Ovary (tissue), 9 donors: Measurements from ENCODE around the gene EID3. TPM values are rescaled to one million over a fixed set of nuclear protein-coding genes. Genes with fewer than 3 reads are reported as not detected.
"Not testable (repeated sequence)": the region's sequence is repeated elsewhere in the genome, so short reads cannot be mapped to it uniquely, and the experiment has no call there.

Experiments
- DNase-seq, 5 donors: peaks; one replicate each; pipeline ENCODE4 v3.0.0-alpha.2; 2019 to 2020
- H3K27ac ChIP-seq, 2 donors: fragments of 200-600 bp; one replicate each; pipeline versions ENCODE4 v1.5.1 to v1.8.0; 2019 to 2022
- H3K27me3 ChIP-seq: fragments of 200-600 bp; one replicate; pipeline ENCODE4 v1.8.0; 2022
- H3K36me3 ChIP-seq: fragments of 200-600 bp; sonication (generic); one replicate; pipeline ENCODE4 v1.5.1; 2019
- H3K4me1 ChIP-seq: one replicate; pipeline ENCODE4 v1.8.1; 2013; ENCODE audit warnings: mild to moderate bottlenecking, moderate library complexity; ENCODE audit not compliant: insufficient read depth
- H3K4me3 ChIP-seq: fragments of 200-600 bp; sonication (generic); one replicate; pipeline ENCODE4 v1.5.1; 2017
- H3K9me3 ChIP-seq, 2 donors: fragments of 200-600 bp in 1 of 2; sonication (generic) in 1 of 2; one replicate each; pipeline versions ENCODE4 v1.5.1 to v1.8.1; 2013 to 2019; ENCODE audit warnings: mild to moderate bottlenecking in 1 of 2, moderate library complexity in 1 of 2
- CTCF ChIP-seq, 3 donors: fragments of 450-650 bp in 2 of 3; fragments of 200-600 bp in 1 of 3; IDR thresholded peaks; one replicate each; pipeline versions ENCODE4 v1.5.1 to v1.8.0; 2016 to 2022; ENCODE audit warnings: antibody characterized with exemption in 3 of 3, mild to moderate bottlenecking in 1 of 3
- EP300 ChIP-seq: sonication (generic); formaldehyde crosslinking; IDR thresholded peaks from one replicate; pipeline ENCODE4 v1.6.1; 2017; ENCODE audit warnings: antibody characterized with exemption
- POLR2A ChIP-seq: fragments of 450-650 bp; IDR thresholded peaks from one replicate; pipeline ENCODE4 v1.6.1; 2017; ENCODE audit warnings: antibody characterized with exemption, mild to moderate bottlenecking, moderate library complexity
- WGBS, 3 donors: extraction: QIAGEN DNeasy Blood & Tissue Kit in 1 of 3; methylation state at CpG; one replicate each; pipeline versions ENCODE4 v1.1.5 to v1.1.7; 2013 to 2017; 5-methylcytosine and 5-hydroxymethylcytosine counted together
- intact Hi-C, 4 donors: fragments of 100-400 bp; cut with DNase I; formaldehyde crosslinking; loops; one replicate each; pipeline versions ENCODE4 v1.11.0 to v1.15.1; 2022 to 2023
- polyA plus RNA-seq, 2 donors: library from polyadenylated mRNA; stranded (reverse); fragments of 200-250 nt in 1 of 2; fragments of 350-450 nt in 1 of 2; fragmentation: Illumina TruSeq in 1 of 2; extraction: RNeasy Lipid Tissue Mini Kit (QIAGEN cat#74804) in 1 of 2; gene quantifications; one replicate each; pipeline ENCODE4 v1.2.3, GENCODE V29; 2013 to 2014
- total RNA-seq, 7 donors: library from RNA; depleted of rRNA in 2 of 7; stranded (reverse); fragments of >200 nt in 2 of 7; fragmentation: NEBNext Ultra II Directional in 3 of 7; extraction: Animal tissue kit (Norgen Biotek cat#: 25700) in 3 of 7; gene quantifications; one replicate each; pipeline versions ENCODE4 v1.1.0 to v1.2.4, GENCODE V29; 2016 to 2023
- donor health status: DM: no; HTN: no; CAD: no; lungs with moderate emphysema.
- donor health status: DM: no; HTN: no; CAD: no.
- donor health status: Bipolar disorder and iron deficiency.
- donor health status: DM: yes; HTN: yes; CAD: no.
- donor health status: DM: no; HTN: no; CAD: no.
- donor health status: DM: yes; HTN: yes; CAD: no.

The EID3 gene
- total and polyA plus RNA-seq, 9 donors = 3.0 to 23.4 (median 6.2) TPM

- no peak for TF ChIP-seq POLR2A
- no peak for TF ChIP-seq CTCF (IDR thresholded peaks at IDR 0.05)
- no peak for TF ChIP-seq EP300
- no peaks in the 10 kb centered on the region for H3K9me3 ChIP-seq
- no peaks in the 10 kb centered on the region for H3K27me3 ChIP-seq
- 86 to 89% (median 88%) methylated on average over 5 of the region's 5 CpGs for WGBS, 3 donors
- H3K4me3 ChIP-seq = no peak overlapping the region
- no peaks in the 10 kb centered on the region for H3K36me3 ChIP-seq
- H3K27ac ChIP-seq = no peak overlapping the region
- intact Hi-C loops = no loop called here
- H3K4me1 ChIP-seq = no peaks in the 10 kb centered on the region
- DNase-seq = no peak
Measured at GRCh38 chr12:104329707-104330532, 26.4 kb downstream of the EID3 start.

GRCh38 chr12:104331376-104331775 lies 27.8 kb downstream of the EID3 start:
- H3K36me3 ChIP-seq = no peaks in the 10 kb centered on the region
- TF ChIP-seq POLR2A (no peak), EP300 (no peak), CTCF (IDR thresholded peaks at IDR 0.05) (no peak)
- no peak for DNase-seq
- H3K4me1 ChIP-seq = no peaks in the 10 kb centered on the region
- H3K27me3 ChIP-seq = no peaks in the 10 kb centered on the region
- H3K9me3 ChIP-seq = no peaks in the 10 kb centered on the region
- H3K4me3 ChIP-seq = no peak overlapping the region
- intact Hi-C loops = no loop called here
- WGBS, 3 donors = 93 to 96% (median 94%) methylated on average over 2 of the region's 2 CpGs
- no peak overlapping the region for H3K27ac ChIP-seq

GRCh38 chr12:104332273-104332672 lies 28.7 kb downstream of the EID3 start:
- H3K36me3 ChIP-seq, H3K9me3 ChIP-seq, H3K4me1 ChIP-seq, intact Hi-C loops, H3K4me3 ChIP-seq, H3K27ac ChIP-seq, H3K27me3 ChIP-seq, DNase-seq: not testable (repeated sequence)
- WGBS, 3 donors = 88 to 92% (median 91%) methylated on average over 3 of the region's 3 CpGs

GRCh38 chr12:104333692-104334255 lies 30.2 kb downstream of the EID3 start:
- intact Hi-C loops = no loop called here
- Histone ChIP-seq H3K36me3 (no peaks in the 10 kb centered on the region), H3K9me3 (no peaks in the 10 kb centered on the region), H3K4me3 (no peak overlapping the region), H3K27ac (no peak overlapping the region), H3K4me1 (no peaks in the 10 kb centered on the region), H3K27me3 (no peaks in the 10 kb centered on the region)
- TF ChIP-seq CTCF (IDR thresholded peaks at IDR 0.05) (no peak), EP300 (no peak), POLR2A (no peak)
- DNase-seq = no peak
- 55 to 72% (median 66%) methylated on average over 1 of the region's 1 CpG for WGBS, 3 donors

GRCh38 chr12:104334581-104334980 lies 31.0 kb downstream of the EID3 start:
- H3K9me3 ChIP-seq = no peaks in the 10 kb centered on the region
- intact Hi-C loops = no loop called here
- no peaks in the 10 kb centered on the region for H3K4me1 ChIP-seq
- TF ChIP-seq POLR2A = no peak
- no peak for TF ChIP-seq CTCF (IDR thresholded peaks at IDR 0.05)
- TF ChIP-seq EP300 = no peak
- WGBS, 3 donors = 62 to 76% (median 66%) methylated on average over 8 of the region's 8 CpGs
- no peaks in the 10 kb centered on the region for H3K27me3 ChIP-seq
- no peak for DNase-seq
- H3K4me3 ChIP-seq = no peak overlapping the region
- no peak overlapping the region for H3K27ac ChIP-seq
- H3K36me3 ChIP-seq = no peaks in the 10 kb centered on the region
